HepG2 (cell line): ENCODE results near the gene PHYH. TPM values are rescaled to one million over a fixed set of nuclear protein-coding genes. Genes with fewer than 3 reads are reported as not detected.

Experiments
- FOXA1 ChIP-seq, 2 experiments: fragments of 450-650 bp in 1 of 2; sonication (generic) in 1 of 2; formaldehyde crosslinking in 1 of 2; IDR thresholded peaks; 2 replicates each; pipeline versions ENCODE4 v1.4.0 to v1.6.1; 2016 to 2020; ENCODE audit warnings: missing genetic modification reagents in 1 of 2
- HMGA1 ChIP-seq: sonication (generic); formaldehyde crosslinking; conservative IDR thresholded peaks from 2 replicates; pipeline ENCODE4 v1.4.0; 2020; ENCODE audit warnings: missing genetic modification reagents
- MYPOP ChIP-seq: sonication (generic); formaldehyde crosslinking; IDR thresholded peaks from 2 replicates; pipeline ENCODE4 v1.8.1; 2023; ENCODE audit warnings: mild to moderate bottlenecking, moderate library complexity, missing genetic modification reagents
- ZNF543 ChIP-seq: sonication (generic); formaldehyde crosslinking; IDR thresholded peaks from 2 replicates; pipeline ENCODE4 v1.4.0; 2020; ENCODE audit warnings: mild to moderate bottlenecking, missing genetic modification reagents
- ZNF615 ChIP-seq: sonication (generic); formaldehyde crosslinking; IDR thresholded peaks from 2 replicates; pipeline ENCODE4 v1.5.0; 2020; ENCODE audit warnings: mild to moderate bottlenecking, missing genetic modification reagents, borderline replicate concordance
- ZNF646 ChIP-seq: sonication (generic); formaldehyde crosslinking; IDR thresholded peaks from 2 replicates; pipeline ENCODE4 v1.9.0; 2021; ENCODE audit warnings: mild to moderate bottlenecking, missing genetic modification reagents
- polyA plus RNA-seq, 8 experiments: library from polyadenylated mRNA; depleted of rRNA in 3 of 8; stranded (reverse) in 7 of 8; unstranded in 1 of 8; fragments of >200 nt; fragmentation: Illumina TruSeq in 4 of 8; extraction: Trizol in 4 of 8; gene quantifications; 2 replicates each; pipeline versions ENCODE4 v1.2.1 to v1.2.3, GENCODE V29; 2011 to 2016; ENCODE audit warnings: low read depth in 4 of 8, missing spikeins in 1 of 8, mixed read lengths in 1 of 8; ENCODE audit not compliant: insufficient read depth in 1 of 8
- total RNA-seq, 5 experiments: library from RNA; depleted of rRNA; stranded (reverse); fragments of >200 nt; fragmentation: Illumina TruSeq; extraction: Trizol; gene quantifications; 2 replicates each; pipeline ENCODE4 v1.2.3, GENCODE V29; 2016; ENCODE audit warnings: low read depth in 1 of 5

Gene PHYH
- total and polyA plus RNA-seq, 2 of the 13 experiments (the other 11 are each of a cell fraction or from before 2014, with no cell fraction given): 27.2 to 34.5 TPM

GRCh38 chr10:13311177-13311575 lies 11.3 kb upstream of the PHYH start (continued):
- TF ChIP-seq MYPOP (CRISPR knock-in tag) (no peak), ZNF615 (no peak), FOXA1 (IDR thresholded peaks at IDR 0.05) (no peak), FOXA1 (CRISPR knock-in tag; IDR thresholded peaks at IDR 0.05) (no peak), ZNF543 (CRISPR knock-in tag) (no peak), ZNF646 (CRISPR knock-in tag) (no peak), HMGA1 (CRISPR knock-in tag) (no peak)
